Measurements from ENCODE around the gene MTLN.

DNA sequence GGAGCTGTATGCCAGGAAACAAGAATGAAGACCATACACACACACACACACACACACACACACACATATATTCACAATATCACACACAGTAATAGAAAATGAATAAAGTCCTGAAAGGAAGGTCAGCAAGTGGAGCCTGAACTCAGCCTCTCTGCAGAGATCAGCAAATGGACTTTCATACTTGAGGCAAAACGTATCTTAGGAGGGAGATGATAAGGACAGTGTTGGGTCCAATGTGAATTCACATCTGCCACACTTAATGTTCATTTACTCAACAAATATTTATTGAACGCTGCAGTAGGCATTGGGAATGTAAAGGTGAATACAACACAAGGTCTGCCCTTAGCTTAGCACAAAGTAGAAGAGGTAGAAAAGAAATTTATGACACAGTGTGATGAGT, 2.7 kb upstream of the MTLN start:
- TF ChIP-seq TCF12 (IDR thresholded peaks at IDR 0.05; ENCODE audit: low read depth): no peak
- no peak for TF ChIP-seq EGR1 (IDR thresholded peaks at IDR 0.05)
- TF ChIP-seq TAF1 (IDR thresholded peaks at IDR 0.05; ENCODE audit: low read depth): no peak
- no peak for TF ChIP-seq REST (IDR thresholded peaks at IDR 0.05; ENCODE audit: low read depth)
- TF ChIP-seq ZBTB7A (IDR thresholded peaks at IDR 0.05; ENCODE audit: low read depth): no peak
- no peak for TF ChIP-seq RAD21 (IDR thresholded peaks at IDR 0.05; ENCODE audit: low read depth)
- TF ChIP-seq YY1 (IDR thresholded peaks at IDR 0.05; ENCODE audit: low read depth): no peak
- TF ChIP-seq USF1 (IDR thresholded peaks at IDR 0.05): no peak

Measured in Ishikawa (cell line).